ENCODE data around the gene YTHDF2. TPM values are rescaled to one million over a fixed set of nuclear protein-coding genes. Genes with fewer than 3 reads are reported as not detected.

Gene YTHDF2
- total RNA-seq, 1 donor from 2014 or later, result 105 TPM

GRCh38 chr1:28751315-28752060, 14.7 kb downstream of the YTHDF2 start:
- Mint-ChIP-seq H3K36me3 (peaks cover 24% of the 10 kb centered on the region), H3K4me1 (ENCODE audit: unreplicated experiment) (peaks cover 28% of the 10 kb centered on the region), H3K4me3 (peak overlapping the region; percentile 15), H3K27ac (peak overlapping the region; percentile 59), H3K9me3 (no peaks in the 10 kb centered on the region), H3K27me3 (no peaks in the 10 kb centered on the region)
- TF ChIP-seq CTCF (conservative IDR thresholded peaks at IDR 0.05), result no peak
- no peak for DNase-seq (ENCODE audit: extremely low spot score, unreplicated experiment)

GRCh38 chr1:28755701-28756100, 19.0 kb downstream of the YTHDF2 start:
- no peaks in the 10 kb centered on the region for H3K9me3 Mint-ChIP-seq
- H3K4me3 Mint-ChIP-seq, result no peak overlapping the region
- no peak overlapping the region for H3K27ac Mint-ChIP-seq
- peaks cover 16% of the 10 kb centered on the region for H3K4me1 Mint-ChIP-seq (ENCODE audit: unreplicated experiment)
- DNase-seq (ENCODE audit: extremely low spot score, unreplicated experiment), result no peak
- peaks cover 24% of the 10 kb centered on the region for H3K36me3 Mint-ChIP-seq
- TF ChIP-seq CTCF (conservative IDR thresholded peaks at IDR 0.05), result no peak
- H3K27me3 Mint-ChIP-seq, result no peaks in the 10 kb centered on the region

- Mint-ChIP-seq H3K27ac (no peak overlapping the region), H3K27me3 (no peaks in the 10 kb centered on the region), H3K9me3 (no peaks in the 10 kb centered on the region), H3K4me1 (ENCODE audit: unreplicated experiment) (peaks cover 11% of the 10 kb centered on the region), H3K36me3 (peaks cover 21% of the 10 kb centered on the region), H3K4me3 (no peak overlapping the region)
- TF ChIP-seq CTCF (conservative IDR thresholded peaks at IDR 0.05), result no peak
- DNase-seq (ENCODE audit: extremely low spot score, unreplicated experiment), result no peak
Measured at GRCh38 chr1:28756846-28757245, 20.1 kb downstream of the YTHDF2 start.

- Mint-ChIP-seq H3K27ac (no peak overlapping the region), H3K4me1 (ENCODE audit: unreplicated experiment) (peaks cover 9% of the 10 kb centered on the region), H3K4me3 (no peak overlapping the region), H3K27me3 (no peaks in the 10 kb centered on the region), H3K36me3 (peaks cover 23% of the 10 kb centered on the region), H3K9me3 (no peaks in the 10 kb centered on the region)
- no peak for DNase-seq (ENCODE audit: extremely low spot score, unreplicated experiment)
- TF ChIP-seq CTCF (conservative IDR thresholded peaks at IDR 0.05), result no peak
Measured at GRCh38 chr1:28758420-28758819, 21.7 kb downstream of the YTHDF2 start.

GRCh38 chr1:28759257-28759656, 22.5 kb downstream of the YTHDF2 start:
- no peaks in the 10 kb centered on the region for H3K9me3 Mint-ChIP-seq
- no peak overlapping the region for H3K27ac Mint-ChIP-seq
- H3K4me1 Mint-ChIP-seq (ENCODE audit: unreplicated experiment), result peaks cover 3% of the 10 kb centered on the region
- DNase-seq (ENCODE audit: extremely low spot score, unreplicated experiment), result no peak
- TF ChIP-seq CTCF (conservative IDR thresholded peaks at IDR 0.05), result no peak
- H3K36me3 Mint-ChIP-seq, result peaks cover 23% of the 10 kb centered on the region
- H3K4me3 Mint-ChIP-seq, result no peak overlapping the region
- no peaks in the 10 kb centered on the region for H3K27me3 Mint-ChIP-seq

Data from type B pancreatic cell (in vitro differentiated cells).